Uterus (tissue), 2 donors: Measurements from ENCODE around the gene RPL37A.

ENCODE experiments used
- POLR2A ChIP-seq, 2 donors: fragments of 450-650 bp; IDR thresholded peaks; one replicate each; pipeline ENCODE4 v1.6.1; 2016; ENCODE audit warnings: antibody characterized with exemption in 2 of 2, mild to moderate bottlenecking in 1 of 2, moderate library complexity in 1 of 2
- TF ChIP-seq, protein P1 (sequence below), 4 experiments: fragments of 200-600 bp in 2 of 4; fragments of 450-650 bp in 2 of 4; sonication (generic) in 2 of 4; IDR thresholded peaks; one replicate each; pipeline ENCODE4 v1.5.1; 2016 to 2019; ENCODE audit warnings: antibody characterized with exemption in 4 of 4, mild to moderate bottlenecking in 2 of 4, moderate library complexity in 1 of 4

GRCh38 chr2:216501854-216502253 is 3.2 kb downstream of the RPL37A start:
- no peak for TF ChIP-seq POLR2A (IDR thresholded peaks at IDR 0.05)
- TF ChIP-seq, protein P1, sequence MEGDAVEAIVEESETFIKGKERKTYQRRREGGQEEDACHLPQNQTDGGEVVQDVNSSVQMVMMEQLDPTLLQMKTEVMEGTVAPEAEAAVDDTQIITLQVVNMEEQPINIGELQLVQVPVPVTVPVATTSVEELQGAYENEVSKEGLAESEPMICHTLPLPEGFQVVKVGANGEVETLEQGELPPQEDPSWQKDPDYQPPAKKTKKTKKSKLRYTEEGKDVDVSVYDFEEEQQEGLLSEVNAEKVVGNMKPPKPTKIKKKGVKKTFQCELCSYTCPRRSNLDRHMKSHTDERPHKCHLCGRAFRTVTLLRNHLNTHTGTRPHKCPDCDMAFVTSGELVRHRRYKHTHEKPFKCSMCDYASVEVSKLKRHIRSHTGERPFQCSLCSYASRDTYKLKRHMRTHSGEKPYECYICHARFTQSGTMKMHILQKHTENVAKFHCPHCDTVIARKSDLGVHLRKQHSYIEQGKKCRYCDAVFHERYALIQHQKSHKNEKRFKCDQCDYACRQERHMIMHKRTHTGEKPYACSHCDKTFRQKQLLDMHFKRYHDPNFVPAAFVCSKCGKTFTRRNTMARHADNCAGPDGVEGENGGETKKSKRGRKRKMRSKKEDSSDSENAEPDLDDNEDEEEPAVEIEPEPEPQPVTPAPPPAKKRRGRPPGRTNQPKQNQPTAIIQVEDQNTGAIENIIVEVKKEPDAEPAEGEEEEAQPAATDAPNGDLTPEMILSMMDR (IDR thresholded peaks at IDR 0.05), result no peak
